ENCODE measurements around the gene SLC1A7. TPM values are rescaled to one million over a fixed set of nuclear protein-coding genes. Genes with fewer than 3 reads are reported as not detected.

The SLC1A7 gene
- total RNA-seq, 1 donor from 2014 or later, result not detected

- DNase-seq (ENCODE audit: low spot score in 2 of 2) (no peak), FAIRE-seq (no peak)
Measured at GRCh38 chr1:53134961-53135734, 7.3 kb downstream of the SLC1A7 start.

- FAIRE-seq, result no peak
- DNase-seq (ENCODE audit: low spot score in 2 of 2), result no peak
Measured at GRCh38 chr1:53134042-53134485, 8.4 kb downstream of the SLC1A7 start.

GRCh38 chr1:53133261-53134041 lies 9.0 kb downstream of the SLC1A7 start:
- DNase-seq (ENCODE audit: low spot score in 2 of 2) (no peak), FAIRE-seq (no peak)

DNA sequence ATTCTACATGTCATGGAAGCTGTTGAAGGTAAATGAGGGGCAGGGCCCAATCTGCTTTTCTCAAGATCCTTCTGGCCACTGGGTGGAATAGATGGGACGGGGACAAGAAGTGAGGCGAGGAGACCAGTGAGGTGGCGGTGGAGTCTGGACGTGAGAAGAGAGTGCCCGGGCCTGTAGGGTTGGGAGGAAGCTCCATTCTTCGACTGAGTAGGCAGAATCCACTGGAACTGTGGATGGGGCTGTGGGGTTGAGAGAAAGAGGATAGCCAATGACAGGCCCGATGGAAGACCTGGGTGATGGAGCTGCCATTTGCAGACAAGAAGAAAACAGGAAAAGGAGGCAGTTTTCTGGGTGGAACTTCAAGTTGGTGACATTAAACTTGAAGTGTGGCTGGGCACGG lies 10.3 kb downstream of the SLC1A7 start:
- FAIRE-seq (no peak), DNase-seq (ENCODE audit: low spot score in 2 of 2) (no peak)

- no peak for FAIRE-seq
- no peak for DNase-seq (ENCODE audit: low spot score in 2 of 2)
Measured at GRCh38 chr1:53131590-53131938, 10.9 kb downstream of the SLC1A7 start.

- no peak for DNase-seq (ENCODE audit: low spot score in 2 of 2)
- no peak for FAIRE-seq
Measured at GRCh38 chr1:53130878-53131589, 11.4 kb downstream of the SLC1A7 start.

- FAIRE-seq, result no peak
- DNase-seq (ENCODE audit: low spot score in 2 of 2), result no peak
Measured at GRCh38 chr1:53130598-53130877, 11.9 kb downstream of the SLC1A7 start.

DNA sequence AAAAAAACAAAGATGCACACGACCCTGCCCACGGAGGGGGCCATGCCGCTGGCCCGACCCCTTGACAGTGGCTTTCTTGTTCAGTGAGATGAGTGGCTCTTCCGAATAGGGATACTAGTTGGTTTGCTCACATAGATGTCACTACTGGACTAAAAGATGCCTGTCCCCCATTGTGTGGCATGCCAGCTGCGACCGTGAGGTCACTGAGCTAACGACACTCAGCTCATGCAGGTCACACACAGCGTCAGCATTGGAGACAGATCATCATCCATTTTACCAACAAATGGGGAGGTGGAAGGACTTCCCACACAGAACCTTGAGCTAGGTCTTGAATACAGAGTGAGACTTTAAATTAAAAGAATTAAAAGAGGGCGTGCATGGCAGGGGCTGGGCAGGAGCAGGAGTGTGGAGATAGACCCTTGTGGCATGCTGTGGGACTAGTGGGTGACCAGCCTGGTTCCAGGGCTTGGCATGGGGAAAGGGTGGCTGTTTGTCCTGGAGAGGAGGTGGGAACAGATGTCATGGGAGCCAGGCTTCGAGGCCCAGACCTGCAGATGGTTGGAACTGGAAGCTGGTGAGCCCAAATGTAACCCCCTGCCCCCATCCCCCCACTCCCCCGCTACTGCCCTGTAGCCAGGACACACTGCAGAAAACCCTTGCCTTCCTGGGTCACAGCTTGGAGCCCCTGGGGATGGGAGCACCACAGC lies 12.4 kb downstream of the SLC1A7 start:
- FAIRE-seq (no peak), DNase-seq (ENCODE audit: low spot score in 2 of 2) (no peak)

DNA sequence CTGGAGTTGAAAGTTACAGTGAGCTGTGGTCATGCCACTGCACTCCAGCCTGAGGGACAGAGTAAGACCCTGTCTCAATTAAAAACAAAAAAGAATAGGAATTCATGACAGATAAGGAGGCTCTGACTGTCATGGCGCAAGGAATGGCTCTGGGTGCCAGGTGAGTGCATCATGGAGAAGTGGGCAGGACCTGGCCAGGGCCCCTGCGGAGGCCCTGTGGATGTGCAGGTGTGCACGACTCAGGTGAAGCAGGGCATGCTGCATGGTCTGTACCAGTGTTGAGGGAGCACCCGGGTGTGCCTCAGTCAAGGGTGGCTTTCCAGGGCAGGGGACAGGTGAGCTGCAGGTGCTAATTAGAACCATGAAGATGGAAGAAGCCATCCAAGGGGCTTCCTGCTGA lies 14.0 kb downstream of the SLC1A7 start:
- no peak for DNase-seq (ENCODE audit: low spot score in 2 of 2)

GRCh38 chr1:53127546-53127945 lies 14.9 kb downstream of the SLC1A7 start:
- FAIRE-seq (no peak), DNase-seq (ENCODE audit: low spot score in 2 of 2) (no peak)

More for the DNA sequence above, 14.0 kb downstream of the SLC1A7 start:
- FAIRE-seq, result no peak

DNA sequence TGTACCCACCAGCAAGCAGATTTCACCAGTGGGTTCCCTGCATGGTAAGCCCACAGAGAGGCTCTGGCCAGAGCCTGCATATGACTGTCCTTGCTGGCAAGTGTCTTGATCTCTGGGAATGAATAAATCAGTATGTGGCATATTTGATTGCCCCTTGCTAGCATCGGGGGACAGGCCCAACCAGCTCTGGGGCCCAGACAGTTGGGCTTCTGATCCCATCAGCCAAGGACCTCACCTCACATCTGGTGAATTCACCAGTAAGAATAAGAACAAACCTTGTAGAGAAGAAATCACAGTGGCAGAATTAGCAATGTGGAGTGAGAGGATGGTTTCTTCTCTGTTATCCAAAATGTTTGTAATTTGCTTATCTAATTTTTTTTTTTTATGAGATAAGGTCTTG lies 15.9 kb downstream of the SLC1A7 start:
- no peak for FAIRE-seq
- DNase-seq (ENCODE audit: low spot score in 2 of 2), result no peak

DNA sequence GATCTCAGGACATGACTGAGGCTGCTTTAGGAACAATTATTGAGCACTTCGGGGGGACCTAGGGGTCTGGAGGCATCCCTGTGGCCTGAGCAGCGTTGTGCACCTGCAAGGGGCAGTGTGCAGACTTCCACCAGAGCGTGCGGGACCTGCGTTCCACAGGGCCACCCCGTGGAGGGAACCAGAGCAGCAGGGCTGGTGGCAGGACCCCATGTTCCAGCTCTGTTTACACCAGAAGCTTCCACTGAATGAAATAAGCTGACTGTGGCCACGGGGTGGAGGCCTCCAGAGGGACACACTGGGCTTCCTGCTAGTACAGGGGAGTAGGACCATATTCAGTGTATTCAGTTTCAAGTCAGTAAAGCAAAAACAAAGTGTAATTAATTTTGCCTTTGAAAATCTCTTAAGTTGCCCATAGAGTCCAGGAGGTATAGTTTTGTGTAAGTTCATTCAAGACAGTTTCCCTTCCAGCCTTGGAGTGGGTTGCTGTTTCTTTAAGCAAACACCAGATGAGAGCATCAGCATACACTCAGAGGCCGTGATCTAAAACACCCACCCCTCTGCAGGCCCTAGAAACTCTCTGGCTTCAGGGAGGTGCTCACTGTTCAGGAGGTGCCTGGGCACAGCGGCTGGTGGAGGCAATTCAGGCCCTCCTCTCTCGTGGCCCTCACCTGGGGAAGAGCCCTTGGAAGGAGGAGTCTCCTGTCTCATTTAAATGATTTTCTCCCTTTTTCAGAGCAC lies 16.6 kb downstream of the SLC1A7 start:
- no peak for FAIRE-seq

GRCh38 chr1:53125122-53125521 lies 17.3 kb downstream of the SLC1A7 start:
- FAIRE-seq (no peak), DNase-seq (ENCODE audit: low spot score in 2 of 2) (no peak)

More for the DNA sequence above, 16.6 kb downstream of the SLC1A7 start:
- no peak for DNase-seq (ENCODE audit: low spot score in 2 of 2)

DNA sequence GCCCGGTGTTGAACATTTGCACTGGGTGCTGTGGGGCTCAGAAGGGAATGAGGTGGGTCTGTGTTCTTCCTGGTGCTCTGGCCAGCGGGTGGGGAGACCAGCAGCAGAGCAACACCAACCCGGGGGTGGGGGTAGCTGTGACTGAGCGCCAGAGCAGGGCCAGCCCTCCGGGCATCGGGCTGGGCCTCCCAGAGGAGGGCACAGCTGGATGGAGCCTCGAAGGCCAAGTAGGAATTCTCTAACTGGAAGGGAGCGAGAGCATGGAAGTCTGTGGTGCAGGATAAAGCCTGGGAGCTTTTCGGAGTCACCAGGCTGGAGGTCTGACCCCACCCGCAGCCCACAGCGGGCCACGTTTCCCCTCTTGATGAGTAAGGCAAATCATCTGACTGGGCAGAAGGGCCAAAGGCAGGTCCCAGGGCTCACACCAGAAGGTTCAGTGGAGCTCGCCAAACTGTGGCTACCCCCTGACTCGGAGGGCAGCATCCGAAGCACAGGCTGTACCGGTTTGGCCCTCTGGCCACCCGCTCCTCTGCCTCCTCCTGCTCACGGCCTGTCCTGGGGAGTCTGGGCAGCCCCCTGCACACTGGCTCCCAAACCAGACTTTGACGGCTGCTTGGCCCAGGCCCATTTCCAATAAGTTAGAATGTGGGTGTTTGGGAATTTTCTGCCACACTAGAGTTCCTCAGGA lies 18.8 kb downstream of the SLC1A7 start:
- DNase-seq (ENCODE audit: low spot score in 2 of 2) (peak in 1 of 2 donors; percentile 30), FAIRE-seq (no peak)

DNA sequence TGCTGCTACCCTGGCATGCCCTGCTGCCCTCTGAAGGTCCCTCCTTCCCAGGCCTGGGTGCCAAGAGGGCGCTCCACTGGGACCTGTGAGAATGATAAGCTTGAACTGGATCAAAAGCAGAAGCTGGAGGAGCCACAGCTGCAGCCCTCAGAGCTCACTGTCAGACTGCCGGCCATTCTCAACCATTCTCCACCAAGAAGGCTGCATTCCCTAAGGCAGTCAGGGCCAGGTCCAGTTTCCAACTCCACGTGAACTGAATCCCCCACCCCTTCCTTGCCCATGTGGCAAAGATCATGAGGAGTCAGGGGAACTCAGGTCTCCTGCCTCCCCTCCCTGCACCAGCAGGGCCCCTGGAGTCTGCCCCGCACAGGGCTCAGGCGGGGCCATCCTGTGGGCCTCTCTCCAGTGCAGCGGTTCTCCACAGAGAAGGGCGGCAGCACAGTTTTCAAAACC lies 19.5 kb downstream of the SLC1A7 start:
- no peak for FAIRE-seq
- no peak for DNase-seq (ENCODE audit: low spot score in 2 of 2)

DNA sequence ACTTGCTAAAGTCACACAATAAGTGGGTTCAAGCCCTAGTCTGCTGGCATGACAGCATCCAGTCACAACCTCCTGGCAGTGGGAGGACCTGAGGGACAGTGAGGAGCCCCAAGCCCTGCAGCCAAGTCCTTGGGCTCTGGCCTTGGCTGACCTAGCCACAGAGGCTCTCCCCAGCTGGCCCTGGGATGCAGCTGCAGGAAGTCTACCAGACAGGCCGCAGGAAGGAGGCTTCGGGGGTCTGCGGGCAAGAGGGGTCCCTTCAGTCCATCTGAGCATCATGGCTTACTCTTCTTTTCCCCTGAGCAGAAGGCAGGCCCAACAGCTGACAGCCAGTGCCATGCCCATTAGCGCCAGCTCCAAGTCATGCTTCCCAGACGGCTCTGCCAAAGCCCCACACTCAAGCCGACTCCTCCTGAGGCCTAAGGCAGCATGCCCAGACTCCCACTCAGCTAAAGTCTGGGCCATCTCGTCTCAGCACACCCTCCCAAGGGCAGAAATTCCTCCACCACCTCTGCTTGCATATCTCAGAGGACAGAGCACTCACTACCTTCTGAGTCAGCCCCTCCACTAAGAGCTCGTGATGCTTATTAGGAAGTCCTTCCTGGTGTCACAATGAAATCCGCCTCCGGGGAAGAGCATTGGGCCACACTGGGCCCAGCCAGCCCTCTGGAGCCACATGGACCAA lies 20.1 kb downstream of the SLC1A7 start:
- FAIRE-seq, result no peak
- DNase-seq (ENCODE audit: low spot score in 2 of 2), result no peak

- FAIRE-seq (no peak), DNase-seq (ENCODE audit: low spot score in 2 of 2) (peak in 1 of 2 donors; percentile 49)
Measured at GRCh38 chr1:53121319-53122172, 20.9 kb downstream of the SLC1A7 start.

- no peak for FAIRE-seq
- DNase-seq (ENCODE audit: low spot score in 2 of 2), result no peak
Measured at GRCh38 chr1:53120659-53121058, 21.8 kb downstream of the SLC1A7 start.
